Thoracic aorta (tissue), 2 donors: ENCODE results near the gene C1QTNF6. TPM values are rescaled to one million over a fixed set of nuclear protein-coding genes. Genes with fewer than 3 reads are reported as not detected.

ENCODE experiments used
- ATAC-seq: fragments of 150-250 bp; one replicate; pipeline ENCODE4 v1.8.0; 2017; ENCODE audit warnings: low read depth; ENCODE audit not compliant: insufficient number of reproducible peaks, low FRiP score
- DNase-seq: peaks from one replicate; pipeline ENCODE4 v3.0.0-alpha.2; 2020; ENCODE audit warnings: low spot score
- H3K27ac ChIP-seq, 2 donors: fragments of 200-600 bp; sonication (generic); 1 replicate in 1 of 2; 2 replicates in 1 of 2; pipeline ENCODE4 v1.5.1; 2016; ENCODE audit warnings: mild to moderate bottlenecking in 2 of 2, moderate library complexity in 2 of 2
- H3K27me3 ChIP-seq: fragments of 200-600 bp; sonication (generic); replicated peaks from 2 replicates; pipeline ENCODE4 v1.6.0; 2016; ENCODE audit warnings: mild to moderate bottlenecking; ENCODE audit not compliant: insufficient read depth
- H3K36me3 ChIP-seq: fragments of 200-600 bp; sonication (generic); one replicate; pipeline ENCODE4 v1.5.1; 2016
- H3K4me1 ChIP-seq, 2 donors: fragments of 200-600 bp; sonication (generic); 1 replicate in 1 of 2; 2 replicates in 1 of 2; pipeline versions ENCODE4 v1.5.1 to v1.6.0; 2016; ENCODE audit warnings: low read depth in 2 of 2, mild to moderate bottlenecking in 1 of 2; ENCODE audit not compliant: control insufficient read depth in 1 of 2
- H3K4me3 ChIP-seq: fragments of 200-600 bp; sonication (generic); 2 replicates; pipeline ENCODE4 v1.5.1; 2016; ENCODE audit warnings: mild to moderate bottlenecking
- H3K9me3 ChIP-seq: fragments of 200-600 bp; sonication (generic); 2 replicates; pipeline ENCODE4 v1.5.1; 2016
- total RNA-seq, 2 donors: library from RNA; depleted of rRNA; stranded (reverse); fragments of >200 nt; gene quantifications; one replicate each; pipeline versions ENCODE4 v1.1.0 to v1.2.3, GENCODE V29; 2016
- TF ChIP-seq, protein P1 (sequence below): fragments of 200-600 bp; sonication (generic); IDR thresholded peaks from one replicate; pipeline ENCODE4 v1.5.1; 2019; ENCODE audit warnings: antibody characterized with exemption

C1QTNF6 gene
- total RNA-seq, 2 donors from 2014 or later: 1.9 to 2.1 TPM

DNA sequence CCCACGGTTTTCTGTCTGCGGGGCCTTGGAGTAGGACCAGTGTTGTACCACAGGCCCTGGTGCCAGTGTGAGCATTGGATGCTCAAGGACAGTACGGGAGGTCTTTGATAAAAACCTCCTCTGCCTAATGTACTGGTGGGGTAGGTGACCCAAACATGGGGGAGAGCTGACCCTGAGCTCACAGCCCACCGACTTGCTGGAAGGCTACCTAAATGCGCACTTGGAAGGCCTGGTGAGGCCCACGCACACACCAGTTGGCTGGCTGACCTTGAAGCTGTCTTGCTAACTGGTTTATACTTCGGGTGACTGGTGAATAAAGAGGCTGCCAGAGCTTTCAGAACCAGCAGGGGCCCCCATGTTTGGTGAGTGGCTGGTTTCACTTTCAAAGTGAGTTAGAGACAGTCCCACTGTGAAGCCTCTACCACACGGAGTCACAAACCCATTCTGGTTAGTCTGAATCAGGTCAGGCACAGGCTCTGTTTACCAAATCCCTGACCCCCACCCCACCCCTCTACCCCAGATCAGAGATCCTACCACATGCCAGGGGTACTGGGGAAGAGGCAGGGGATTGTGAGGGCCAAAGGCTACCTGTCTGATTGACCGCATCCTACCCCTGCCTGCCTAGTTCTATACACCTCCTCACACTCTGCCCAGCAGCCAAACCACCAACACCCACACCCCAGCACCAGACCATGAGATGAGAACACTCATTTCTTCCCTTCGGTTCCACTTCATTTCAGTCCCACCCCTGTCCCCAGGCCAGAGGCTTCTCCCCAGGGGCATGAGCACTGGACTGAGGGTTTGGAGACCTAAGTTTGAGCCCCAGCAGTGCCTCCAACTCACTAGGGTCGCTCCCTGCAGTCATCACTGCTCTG lies 25.6 kb downstream of the C1QTNF6 start:
- Histone ChIP-seq H3K9me3 (peaks cover 2% of the 10 kb centered on the region), H3K27me3 (no peaks in the 10 kb centered on the region), H3K27ac (no peak overlapping the region), H3K4me1 (peaks cover 0 to 4% of the 10 kb centered on the region in 2 donors), H3K4me3 (no peak overlapping the region), H3K36me3 (no peaks in the 10 kb centered on the region)
- TF ChIP-seq, protein P1, sequence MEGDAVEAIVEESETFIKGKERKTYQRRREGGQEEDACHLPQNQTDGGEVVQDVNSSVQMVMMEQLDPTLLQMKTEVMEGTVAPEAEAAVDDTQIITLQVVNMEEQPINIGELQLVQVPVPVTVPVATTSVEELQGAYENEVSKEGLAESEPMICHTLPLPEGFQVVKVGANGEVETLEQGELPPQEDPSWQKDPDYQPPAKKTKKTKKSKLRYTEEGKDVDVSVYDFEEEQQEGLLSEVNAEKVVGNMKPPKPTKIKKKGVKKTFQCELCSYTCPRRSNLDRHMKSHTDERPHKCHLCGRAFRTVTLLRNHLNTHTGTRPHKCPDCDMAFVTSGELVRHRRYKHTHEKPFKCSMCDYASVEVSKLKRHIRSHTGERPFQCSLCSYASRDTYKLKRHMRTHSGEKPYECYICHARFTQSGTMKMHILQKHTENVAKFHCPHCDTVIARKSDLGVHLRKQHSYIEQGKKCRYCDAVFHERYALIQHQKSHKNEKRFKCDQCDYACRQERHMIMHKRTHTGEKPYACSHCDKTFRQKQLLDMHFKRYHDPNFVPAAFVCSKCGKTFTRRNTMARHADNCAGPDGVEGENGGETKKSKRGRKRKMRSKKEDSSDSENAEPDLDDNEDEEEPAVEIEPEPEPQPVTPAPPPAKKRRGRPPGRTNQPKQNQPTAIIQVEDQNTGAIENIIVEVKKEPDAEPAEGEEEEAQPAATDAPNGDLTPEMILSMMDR: no peak
- no peak for ATAC-seq
- DNase-seq: no peak

DNA sequence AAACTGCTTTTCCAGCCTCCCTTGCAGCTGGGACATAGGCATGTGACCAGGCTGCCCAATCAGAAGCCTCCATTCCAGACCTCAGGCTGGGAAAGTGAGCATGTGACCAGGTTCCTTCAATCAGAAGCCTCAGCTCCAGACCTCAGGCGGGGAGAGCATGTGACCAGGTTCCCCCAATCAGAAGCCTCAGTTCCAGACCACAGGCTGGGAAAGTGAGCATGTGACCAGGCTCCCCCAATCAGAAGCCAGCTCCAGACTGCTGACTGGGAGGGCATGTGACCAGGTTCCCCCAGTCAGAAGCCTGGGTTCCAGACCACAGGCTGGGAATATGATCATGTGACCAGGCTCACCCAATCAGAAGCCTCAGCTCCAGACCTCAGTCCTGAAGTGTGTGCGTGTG lies 26.6 kb downstream of the C1QTNF6 start:
- no peaks in the 10 kb centered on the region for H3K27me3 ChIP-seq
- TF ChIP-seq, protein P1: no peak

DNA sequence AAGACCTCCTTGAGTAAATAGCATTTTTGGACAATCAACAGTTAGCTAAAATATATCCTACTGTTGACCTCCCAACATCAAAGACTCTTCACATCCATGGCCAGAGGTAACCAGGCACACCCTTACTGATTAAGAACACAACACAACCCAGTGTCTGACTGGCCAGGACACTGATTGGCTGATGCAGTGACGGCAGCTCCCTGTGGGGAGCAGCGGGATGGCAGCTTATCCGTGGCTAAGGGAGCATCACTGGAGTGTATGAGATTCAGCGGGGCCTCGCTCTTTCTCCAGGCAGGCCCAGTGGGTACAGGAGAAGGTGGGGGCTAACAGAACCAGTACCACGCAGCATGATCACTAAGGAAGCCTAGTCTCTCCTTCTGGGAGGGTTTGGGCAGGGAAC lies 28.0 kb downstream of the C1QTNF6 start:
- Histone ChIP-seq H3K27me3 (no peaks in the 10 kb centered on the region), H3K36me3 (no peaks in the 10 kb centered on the region)

More for the DNA sequence above, 26.6 kb downstream of the C1QTNF6 start:
- H3K36me3 ChIP-seq: no peaks in the 10 kb centered on the region
- ATAC-seq (no peak), DNase-seq (no peak)
- no peak overlapping the region for H3K4me3 ChIP-seq
- H3K9me3 ChIP-seq: peaks cover 2% of the 10 kb centered on the region
- no peak overlapping the region for H3K27ac ChIP-seq
- no peaks in the 10 kb centered on the region for H3K4me1 ChIP-seq

DNA sequence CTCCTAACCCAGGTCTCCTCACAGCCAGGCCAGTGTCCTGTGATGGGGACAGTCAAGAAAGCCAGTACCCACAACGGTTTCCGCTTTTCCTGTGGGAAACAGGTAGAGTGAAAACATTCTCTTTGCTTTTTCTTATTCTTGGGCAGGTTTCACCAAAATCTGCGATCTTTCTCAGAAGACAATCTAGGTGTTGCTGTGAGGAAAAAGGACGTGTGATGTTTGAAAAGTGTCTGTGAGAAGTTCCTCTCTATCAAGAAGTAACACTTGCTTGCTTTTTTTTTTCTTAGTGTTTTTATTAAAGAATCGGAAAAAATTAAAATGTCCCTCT lies 29.1 kb downstream of the C1QTNF6 start:
- Histone ChIP-seq H3K27me3 (no peaks in the 10 kb centered on the region), H3K4me1 (no peaks in the 10 kb centered on the region), H3K27ac (no peak overlapping the region), H3K4me3 (no peak overlapping the region), H3K9me3 (peaks cover 2% of the 10 kb centered on the region), H3K36me3 (no peaks in the 10 kb centered on the region)
- TF ChIP-seq, protein P1: no peak
- ATAC-seq (no peak), DNase-seq (no peak)

More for the DNA sequence above, 28.0 kb downstream of the C1QTNF6 start:
- ATAC-seq (no peak), DNase-seq (no peak)
- no peak overlapping the region for H3K4me3 ChIP-seq
- TF ChIP-seq, protein P1: no peak
- no peaks in the 10 kb centered on the region for H3K4me1 ChIP-seq
- no peak overlapping the region for H3K27ac ChIP-seq
- peaks cover 2% of the 10 kb centered on the region for H3K9me3 ChIP-seq

DNA sequence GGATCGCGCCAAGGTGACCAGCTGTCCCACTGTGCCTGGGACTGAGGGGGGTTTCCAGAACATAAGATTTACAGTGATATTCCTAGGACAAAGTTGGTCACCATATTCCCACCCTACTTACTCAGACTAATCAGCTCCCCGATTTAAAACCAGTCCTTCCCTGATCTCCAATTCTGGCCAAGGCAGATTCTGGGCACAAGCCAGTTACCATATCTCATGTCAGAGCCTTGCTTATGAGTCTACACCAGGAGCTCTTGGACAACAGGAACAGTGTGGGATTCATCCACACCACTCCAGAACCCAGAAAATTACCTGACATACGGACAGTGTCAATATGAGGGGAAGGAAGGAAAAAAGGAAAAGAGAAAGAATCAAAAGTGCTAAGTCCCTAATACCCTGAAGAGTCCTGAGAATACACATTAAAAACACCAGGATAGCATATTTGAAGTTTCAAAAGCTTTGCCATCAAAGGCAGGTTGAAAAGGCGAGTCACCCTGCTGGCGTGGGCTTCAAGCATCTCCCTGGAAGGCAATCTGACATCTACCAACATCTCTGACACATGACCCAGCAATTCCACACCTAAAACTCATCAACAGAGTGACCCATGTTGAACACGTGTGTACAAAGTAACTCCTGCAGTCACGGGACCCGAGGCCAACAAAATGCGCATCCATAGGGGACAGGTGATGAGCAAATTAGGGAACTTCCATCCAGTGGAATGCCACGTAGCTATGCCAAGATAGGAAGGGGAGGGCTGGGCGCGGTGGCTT lies 30.3 kb downstream of the C1QTNF6 start:
- H3K27ac ChIP-seq: no peak overlapping the region
- no peaks in the 10 kb centered on the region for H3K4me1 ChIP-seq
- no peaks in the 10 kb centered on the region for H3K36me3 ChIP-seq
- ATAC-seq: no peak
- DNase-seq: no peak
- peaks cover 2% of the 10 kb centered on the region for H3K9me3 ChIP-seq
- no peaks in the 10 kb centered on the region for H3K27me3 ChIP-seq
- TF ChIP-seq, protein P1: no peak
- no peak overlapping the region for H3K4me3 ChIP-seq
